Ishikawa (cell line): ENCODE data around the gene CERK.

Experiments used
- CEBPB ChIP-seq: IDR thresholded peaks from 2 replicates; pipeline ENCODE4 v1.6.1; 2012
- CREB1 ChIP-seq: IDR thresholded peaks from 2 replicates; pipeline ENCODE4 v1.6.1; 2012; ENCODE audit warnings: low read depth
- EGR1 ChIP-seq: IDR thresholded peaks from 2 replicates; pipeline ENCODE4 v1.6.1; 2012
- EP300 ChIP-seq: IDR thresholded peaks from 2 replicates; pipeline ENCODE4 v1.6.1; 2012; ENCODE audit warnings: borderline replicate concordance
- FOXM1 ChIP-seq: IDR thresholded peaks from 2 replicates; pipeline ENCODE4 v1.6.1; 2012; ENCODE audit warnings: low read depth, borderline replicate concordance
- MAX ChIP-seq: IDR thresholded peaks from 2 replicates; pipeline ENCODE4 v1.6.1; 2012
- NFIC ChIP-seq: IDR thresholded peaks from 2 replicates; pipeline ENCODE4 v1.6.1; 2012
- RAD21 ChIP-seq: IDR thresholded peaks from 2 replicates; pipeline ENCODE4 v1.6.1; 2012; ENCODE audit warnings: low read depth
- REST ChIP-seq: IDR thresholded peaks from 2 replicates; pipeline ENCODE4 v1.6.1; 2012; ENCODE audit warnings: low read depth, mild to moderate bottlenecking
- TAF1 ChIP-seq: IDR thresholded peaks from 2 replicates; pipeline ENCODE4 v1.6.1; 2012; ENCODE audit warnings: low read depth, mild to moderate bottlenecking
- TCF12 ChIP-seq: IDR thresholded peaks from 2 replicates; pipeline ENCODE4 v1.6.1; 2012; ENCODE audit warnings: low read depth
- TEAD4 ChIP-seq: IDR thresholded peaks from 2 replicates; pipeline ENCODE4 v1.6.1; 2012
- USF1 ChIP-seq: IDR thresholded peaks from 2 replicates; pipeline ENCODE4 v1.6.1; 2012
- YY1 ChIP-seq: IDR thresholded peaks from 2 replicates; pipeline ENCODE4 v1.6.1; 2012; ENCODE audit warnings: low read depth
- ZBTB7A ChIP-seq: IDR thresholded peaks from 2 replicates; pipeline ENCODE4 v1.6.1; 2012; ENCODE audit warnings: low read depth

CERK gene

GRCh38 chr22:46667245-46667623, 70.8 kb downstream of the CERK start:
- TF ChIP-seq USF1 (no peak), TAF1 (no peak)

- TF ChIP-seq MAX, result no peak
- no peak for TF ChIP-seq FOXM1
- TF ChIP-seq TCF12, result no peak
- no peak for TF ChIP-seq CEBPB
- TF ChIP-seq ZBTB7A, result no peak
- no peak for TF ChIP-seq USF1
- TF ChIP-seq RAD21, result no peak
- no peak for TF ChIP-seq EP300
- no peak for TF ChIP-seq CREB1
- no peak for TF ChIP-seq TAF1
- TF ChIP-seq REST, result no peak
- TF ChIP-seq EGR1, result no peak
These were observed 71.3 kb downstream of the CERK start for GRCh38 chr22:46666577-46667244.

GRCh38 chr22:46665751-46666280, 72.2 kb downstream of the CERK start:
- TF ChIP-seq TCF12 (no peak), CREB1 (no peak), FOXM1 (no peak), MAX (no peak)

GRCh38 chr22:46665151-46665695, 72.8 kb downstream of the CERK start:
- no peak for TF ChIP-seq MAX
- no peak for TF ChIP-seq EP300
- no peak for TF ChIP-seq USF1
- no peak for TF ChIP-seq TEAD4
- no peak for TF ChIP-seq CREB1
- no peak for TF ChIP-seq YY1
- no peak for TF ChIP-seq RAD21
- TF ChIP-seq NFIC, result no peak
- TF ChIP-seq FOXM1, result no peak
- TF ChIP-seq REST, result no peak
- no peak for TF ChIP-seq EGR1
- TF ChIP-seq CEBPB, result no peak
- TF ChIP-seq TAF1, result no peak

GRCh38 chr22:46664301-46664855, 73.7 kb downstream of the CERK start:
- no peak for TF ChIP-seq REST
- no peak for TF ChIP-seq TAF1
- TF ChIP-seq ZBTB7A, result no peak
- no peak for TF ChIP-seq EP300
- no peak for TF ChIP-seq TCF12
- TF ChIP-seq USF1, result no peak
- no peak for TF ChIP-seq CREB1
